Left ventricle myocardium superior (tissue), 1 donor: ENCODE measurements around the gene RAB21. TPM values are rescaled to one million over a fixed set of nuclear protein-coding genes. Genes with fewer than 3 reads are reported as not detected.
"Not testable (repeated sequence)": the region's sequence is repeated elsewhere in the genome, so short reads cannot be mapped to it uniquely, and the experiment has no call there.

ENCODE experiments used
- ATAC-seq: fragments of 200-7000 bp; cut with Tn5 transposase; one replicate; pipeline ENCODE4 v1.9.1; 2020; ENCODE audit warnings: mild to moderate bottlenecking, moderate library complexity
- DNase-seq: peaks from one replicate; pipeline ENCODE4 v3.0.0-alpha.2; 2020
- intact Hi-C: fragments of 100-400 bp; cut with micrococcal nuclease; formaldehyde crosslinking; loops from one replicate; pipeline ENCODE4 v1.11.0; 2022
- total RNA-seq: library from RNA; stranded (reverse); fragmentation: NEBNext Ultra II Directional; extraction: Animal tissue kit (Norgen Biotek cat#: 25700); gene quantifications from one replicate; pipeline ENCODE4 v1.2.1, GENCODE V29; 2021
- donor health status: DM: no; HTN: yes; CAD: no; lungs with severe emphysema.

Gene RAB21
- total RNA-seq, 1 donor from 2014 or later, result 169 TPM

GRCh38 chr12:71746974-71747611 lies 7.6 kb upstream of the RAB21 start:
- no peak for DNase-seq
- intact Hi-C loops, result loop anchor here (5.0 to 10.0 kb wide), 2 partner anchors 112 to 330 kb away; no protein-coding TSS in a partner anchor
- ATAC-seq, result peak; percentile 80

- no peak for ATAC-seq
- DNase-seq, result no peak
- intact Hi-C loops, result loop anchor here (5.0 to 10.0 kb wide), 2 partner anchors 113 to 331 kb away; no protein-coding TSS in a partner anchor
Measured at GRCh38 chr12:71748081-71748850, 6.4 kb upstream of the RAB21 start.

- ATAC-seq, result no peak
Measured at GRCh38 chr12:71749666-71750065, 5.0 kb upstream of the RAB21 start.

GRCh38 chr12:71752891-71753290 lies 1.8 kb upstream of the RAB21 start:
- no peak for DNase-seq
- intact Hi-C loops, result no loop called here
- no peak for ATAC-seq

More at GRCh38 chr12:71749666-71750065, 5.0 kb upstream of the RAB21 start:
- intact Hi-C loops, result loop anchor here (5.0 to 10.0 kb wide), 2 partner anchors 115 to 332 kb away; no protein-coding TSS in a partner anchor
- DNase-seq, result no peak

GRCh38 chr12:71755146-71755892 lies 656 bp downstream of the RAB21 start:
- DNase-seq (peak; percentile 33), ATAC-seq (peak; percentile 42)
- intact Hi-C loops, result no loop called here

- DNase-seq (no peak), ATAC-seq (peak; percentile 63)
- intact Hi-C loops, result no loop called here
Measured at GRCh38 chr12:71756054-71756690, 1.5 kb downstream of the RAB21 start.

- DNase-seq (no peak), ATAC-seq (no peak)
- intact Hi-C loops, result no loop called here
Measured at GRCh38 chr12:71759941-71760340, 5.3 kb downstream of the RAB21 start.

GRCh38 chr12:71760471-71760870 lies 5.8 kb downstream of the RAB21 start:
- no peak for DNase-seq
- no peak for ATAC-seq
- intact Hi-C loops, result no loop called here

- DNase-seq, intact Hi-C loops, ATAC-seq: not testable (repeated sequence)
Measured at GRCh38 chr12:71761354-71761753, 6.7 kb downstream of the RAB21 start.

- DNase-seq (no peak), ATAC-seq (peak; percentile 25)
- intact Hi-C loops, result no loop called here
Measured at GRCh38 chr12:71763677-71764379, 9.2 kb downstream of the RAB21 start.

GRCh38 chr12:71764587-71765321 lies 10.1 kb downstream of the RAB21 start:
- intact Hi-C loops, result no loop called here
- ATAC-seq (no peak), DNase-seq (no peak)

- intact Hi-C loops, result no loop called here
- DNase-seq (no peak), ATAC-seq (peak; percentile 24)
Measured at GRCh38 chr12:71766202-71766601, 11.5 kb downstream of the RAB21 start.

- DNase-seq, result no peak
- no peak for ATAC-seq
- intact Hi-C loops, result no loop called here
Measured at GRCh38 chr12:71767183-71767582, 12.5 kb downstream of the RAB21 start.

- no peak for ATAC-seq
- intact Hi-C loops, result no loop called here
- no peak for DNase-seq
Measured at GRCh38 chr12:71768900-71769299, 14.2 kb downstream of the RAB21 start.

GRCh38 chr12:71771069-71771468 lies 16.4 kb downstream of the RAB21 start:
- intact Hi-C loops, result no loop called here
- no peak for ATAC-seq

GRCh38 chr12:71772735-71773134 lies 18.1 kb downstream of the RAB21 start:
- DNase-seq (no peak), ATAC-seq (no peak)
- intact Hi-C loops, result no loop called here

More at GRCh38 chr12:71771069-71771468, 16.4 kb downstream of the RAB21 start:
- DNase-seq, result no peak

GRCh38 chr12:71780237-71780822 lies 25.7 kb downstream of the RAB21 start:
- DNase-seq (peak; percentile 29), ATAC-seq (peak; percentile 45)
- intact Hi-C loops, result no loop called here

- intact Hi-C loops, result no loop called here
- DNase-seq (no peak), ATAC-seq (no peak)
Measured at GRCh38 chr12:71782017-71782416, 27.4 kb downstream of the RAB21 start.
